MG63 (cell line): ENCODE measurements around the gene CADM1. TPM values are rescaled to one million over a fixed set of nuclear protein-coding genes. Genes with fewer than 3 reads are reported as not detected.
A peak's percentile ranks its signal among the peaks of the same experiment; 100 is the strongest.

ENCODE experiments used
- DNase-seq: peaks from one replicate; pipeline ENCODE4 v3.0.0-alpha.2; 2020
- H3K27me3 ChIP-seq: fragments of 250-450 bp; sonication (Bioruptor Pico); 2 replicates; pipeline ENCODE4 v1.5.1; 2020; ENCODE audit warnings: mild to moderate bottlenecking, moderate library complexity
- H3K36me3 ChIP-seq: fragments of 250-450 bp; sonication (Bioruptor Pico); 2 replicates; pipeline ENCODE4 v1.5.1; 2020; ENCODE audit warnings: mild to moderate bottlenecking, moderate library complexity
- H3K4me3 ChIP-seq: fragments of 250-450 bp; sonication (Bioruptor Pico); 2 replicates; pipeline ENCODE4 v1.5.1; 2020; ENCODE audit warnings: mild to moderate bottlenecking, moderate library complexity
- H3K9me3 ChIP-seq: fragments of 250-450 bp; sonication (Bioruptor Pico); 2 replicates; pipeline ENCODE4 v1.5.1; 2020; ENCODE audit warnings: mild to moderate bottlenecking, moderate library complexity
- total RNA-seq: library from RNA; depleted of rRNA; stranded (reverse); fragments of >200 nt; shearing (Covaris generic); gene quantifications from 2 replicates; pipeline ENCODE4 v1.2.3, GENCODE V29; 2014; ENCODE audit warnings: low replicate concordance; rRNA removed

The CADM1 gene
- total RNA-seq, result 34.4 and 49.3 TPM in 2 replicates

DNA sequence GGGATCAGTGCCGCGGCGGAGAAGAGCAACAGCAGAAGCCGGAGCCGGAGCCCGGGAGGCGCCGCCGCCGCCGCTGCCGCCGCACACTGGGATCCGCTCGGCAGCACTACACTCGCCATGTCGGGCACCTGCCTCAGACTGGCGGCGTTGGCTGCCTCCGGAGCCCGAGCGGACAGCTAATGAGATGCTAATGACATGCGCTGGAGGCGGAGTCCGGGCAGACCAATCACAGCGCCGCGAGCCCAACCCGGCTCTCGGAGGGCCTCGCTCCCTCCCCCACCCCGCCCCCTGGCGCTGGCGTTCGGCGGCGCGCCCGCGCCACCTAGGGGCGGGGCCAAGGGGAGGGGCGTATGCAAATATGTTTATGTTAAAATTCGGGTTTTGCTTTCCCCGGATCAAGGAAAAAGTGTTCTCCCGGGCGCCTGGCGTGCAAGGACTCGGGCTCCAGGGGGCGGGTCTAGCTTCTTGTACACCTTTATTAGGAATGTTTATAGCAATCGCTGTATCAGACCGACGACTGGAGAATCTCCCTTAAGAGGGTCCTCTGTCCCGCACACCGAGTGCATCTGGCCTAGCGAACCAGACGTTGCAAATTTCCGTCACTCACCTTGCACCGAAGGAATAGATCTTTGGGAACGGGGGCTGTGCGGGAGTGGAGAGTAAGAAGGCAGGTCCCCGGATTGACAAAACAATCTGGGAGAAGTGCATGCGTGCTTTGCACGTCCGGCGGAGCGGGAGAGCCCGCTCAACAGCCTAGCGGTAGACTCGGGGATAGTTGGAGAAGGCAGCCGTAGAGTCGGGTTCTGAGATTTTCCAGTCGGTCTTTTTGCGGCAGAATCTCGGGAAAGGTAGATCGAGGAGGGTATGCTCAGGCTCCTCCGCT is at the start of gene CADM1:
TSS of gene CADM1 (minus strand) at position 140 of the 883 bp plus-strand sequence.
- Histone ChIP-seq H3K36me3 (no peaks in the 10 kb centered on the region), H3K27me3 (peaks cover 3% of the 10 kb centered on the region; the same call in 1 of the 2 replicates), H3K9me3 (no peaks in the 10 kb centered on the region), H3K4me3 (peak within 1 kb of the TSS; percentile 56)
- peak; percentile 97 for DNase-seq

DNA sequence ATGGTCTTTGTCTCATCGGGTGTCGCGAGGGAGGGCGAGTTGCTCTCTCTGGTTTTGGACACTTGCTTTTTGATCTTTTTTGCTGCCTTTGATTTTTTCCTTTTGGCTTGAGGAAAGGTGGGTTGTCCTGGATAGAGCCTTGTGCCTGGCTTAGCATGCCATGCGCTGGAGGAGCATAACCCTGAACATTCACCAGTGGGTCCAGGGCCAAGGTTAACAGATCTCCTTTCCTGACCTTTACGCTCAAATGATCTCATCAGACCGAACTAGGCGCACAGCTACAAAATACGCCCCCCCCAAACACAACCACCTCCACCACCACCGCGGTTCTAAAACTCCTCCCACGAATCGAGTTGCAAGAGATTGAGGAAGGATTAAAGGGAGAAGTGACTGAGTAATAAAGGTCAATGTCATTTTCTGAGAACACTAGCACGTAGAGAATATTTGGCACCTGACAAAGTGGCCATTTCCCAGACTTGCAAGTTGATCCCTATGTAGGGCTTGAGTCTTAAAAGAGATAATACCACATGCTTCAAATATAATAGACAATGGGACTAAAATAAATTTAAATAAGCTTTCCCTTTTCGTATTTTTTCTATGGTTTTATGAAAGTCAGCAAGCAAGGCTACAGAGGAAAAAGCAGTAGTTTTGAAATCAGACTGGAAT is 48.7 kb upstream of the CADM1 start:
- DNase-seq, result no peak

DNA sequence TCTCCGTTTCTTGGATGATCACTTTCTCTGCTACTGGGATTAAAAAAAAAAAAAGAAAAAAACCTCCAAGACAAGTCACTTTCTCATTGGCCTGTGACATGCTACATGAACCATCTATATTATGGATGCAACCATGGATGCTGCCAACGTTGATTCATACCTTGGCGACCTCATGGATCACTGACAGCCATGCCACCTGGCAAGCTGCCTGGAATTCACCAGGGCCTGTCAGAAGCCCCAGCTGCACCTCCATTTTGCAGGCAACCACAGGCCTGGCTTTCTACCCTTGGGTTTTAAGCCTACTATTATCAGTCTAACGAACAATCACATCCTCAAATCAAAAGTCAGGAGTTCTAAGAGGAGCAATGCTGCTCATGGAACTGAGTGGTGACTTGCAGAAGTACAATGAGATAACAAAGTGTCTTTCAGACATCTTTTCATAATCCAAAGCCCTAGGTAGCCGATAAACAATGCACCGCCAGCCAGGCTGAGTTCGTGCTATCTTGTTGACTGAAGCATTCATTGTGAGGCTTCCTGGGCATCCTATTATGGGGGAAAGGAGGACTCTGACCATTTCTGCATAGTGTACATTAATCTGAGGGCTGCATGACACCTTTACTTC is 48.0 kb upstream of the CADM1 start:
- Histone ChIP-seq H3K36me3 (no peaks in the 10 kb centered on the region), H3K27me3 (no peaks in the 10 kb centered on the region), H3K9me3 (no peaks in the 10 kb centered on the region), H3K4me3 (no peak overlapping the region)
- DNase-seq, result peak; percentile 67

More for the DNA sequence above, 48.7 kb upstream of the CADM1 start:
- H3K9me3 ChIP-seq, result no peaks in the 10 kb centered on the region
- no peaks in the 10 kb centered on the region for H3K27me3 ChIP-seq
- H3K4me3 ChIP-seq, result no peak overlapping the region
- H3K36me3 ChIP-seq, result no peaks in the 10 kb centered on the region

DNA sequence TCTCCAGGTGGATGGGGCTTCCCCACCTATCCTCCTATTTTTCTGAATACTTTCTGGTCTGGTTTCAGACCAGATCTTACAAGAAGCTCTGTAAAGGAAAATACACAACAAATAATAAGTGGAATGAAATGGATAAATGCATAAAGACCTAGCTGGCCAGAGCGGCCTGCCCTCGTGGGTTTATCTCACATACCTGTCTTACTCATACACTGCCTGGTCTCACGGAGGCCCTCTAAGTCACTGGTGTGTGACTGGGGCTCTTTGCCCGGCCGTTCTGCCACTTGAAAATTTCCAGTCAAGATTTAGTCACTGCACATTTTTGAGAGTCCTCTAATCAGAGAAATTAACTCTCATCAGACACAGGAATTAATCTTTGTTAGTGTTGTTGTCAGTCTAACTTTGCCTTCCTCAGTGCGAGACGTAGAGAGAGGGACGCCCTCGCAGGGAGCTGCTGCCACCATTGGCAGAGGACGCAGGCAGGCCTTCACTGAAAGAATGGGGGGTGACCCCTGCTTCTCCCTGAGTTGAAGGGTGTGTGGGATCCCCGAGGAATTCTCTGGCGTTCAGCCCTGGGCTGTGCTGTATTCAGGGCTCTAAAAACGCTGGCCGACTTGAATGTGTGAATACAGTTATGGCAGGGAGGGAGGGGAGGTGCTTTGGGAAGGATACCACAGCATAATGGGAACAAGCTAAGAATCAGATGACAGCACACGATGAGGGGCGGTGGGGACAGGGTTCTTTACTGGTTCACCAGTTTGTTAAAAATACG is 46.3 kb upstream of the CADM1 start:
- no peaks in the 10 kb centered on the region for H3K9me3 ChIP-seq

DNA sequence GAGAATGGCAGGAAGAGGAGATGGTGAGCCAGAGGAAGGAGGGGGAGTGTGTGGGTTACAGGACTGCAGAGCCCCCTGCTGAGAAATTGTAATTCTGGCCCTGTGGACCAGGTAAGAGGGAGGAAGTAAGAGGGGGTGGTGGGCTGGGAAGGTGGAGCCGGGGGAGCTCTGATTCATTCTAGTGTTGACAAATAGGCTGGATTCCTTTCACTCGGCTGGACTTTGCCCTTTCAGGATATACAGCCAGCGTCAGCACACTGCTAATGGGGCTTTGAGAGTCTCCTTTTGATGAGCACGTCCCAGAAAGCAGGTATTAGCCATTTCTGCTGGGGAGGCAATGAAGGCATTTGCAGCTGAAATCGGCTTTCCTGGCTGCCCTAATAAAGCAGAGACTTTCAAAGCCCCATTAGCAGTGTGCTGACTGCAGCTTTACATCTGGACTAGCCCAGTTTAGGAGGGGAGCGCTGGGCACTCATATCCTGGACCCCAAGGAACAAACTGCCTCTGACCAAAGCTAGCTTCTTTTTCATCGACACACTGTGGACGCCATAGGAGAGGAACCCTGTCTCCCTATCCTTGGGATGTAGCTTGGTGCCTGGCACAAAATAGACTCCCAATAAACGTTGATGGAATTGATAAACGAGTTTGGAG is 44.8 kb upstream of the CADM1 start:
- H3K9me3 ChIP-seq, result no peaks in the 10 kb centered on the region
- H3K27me3 ChIP-seq, result no peaks in the 10 kb centered on the region
- H3K4me3 ChIP-seq, result no peak overlapping the region
- no peaks in the 10 kb centered on the region for H3K36me3 ChIP-seq
- peak; percentile 5 for DNase-seq

More for the DNA sequence above, 46.3 kb upstream of the CADM1 start:
- H3K27me3 ChIP-seq, result no peaks in the 10 kb centered on the region
- no peak for DNase-seq
- H3K4me3 ChIP-seq, result no peak overlapping the region
- no peaks in the 10 kb centered on the region for H3K36me3 ChIP-seq

DNA sequence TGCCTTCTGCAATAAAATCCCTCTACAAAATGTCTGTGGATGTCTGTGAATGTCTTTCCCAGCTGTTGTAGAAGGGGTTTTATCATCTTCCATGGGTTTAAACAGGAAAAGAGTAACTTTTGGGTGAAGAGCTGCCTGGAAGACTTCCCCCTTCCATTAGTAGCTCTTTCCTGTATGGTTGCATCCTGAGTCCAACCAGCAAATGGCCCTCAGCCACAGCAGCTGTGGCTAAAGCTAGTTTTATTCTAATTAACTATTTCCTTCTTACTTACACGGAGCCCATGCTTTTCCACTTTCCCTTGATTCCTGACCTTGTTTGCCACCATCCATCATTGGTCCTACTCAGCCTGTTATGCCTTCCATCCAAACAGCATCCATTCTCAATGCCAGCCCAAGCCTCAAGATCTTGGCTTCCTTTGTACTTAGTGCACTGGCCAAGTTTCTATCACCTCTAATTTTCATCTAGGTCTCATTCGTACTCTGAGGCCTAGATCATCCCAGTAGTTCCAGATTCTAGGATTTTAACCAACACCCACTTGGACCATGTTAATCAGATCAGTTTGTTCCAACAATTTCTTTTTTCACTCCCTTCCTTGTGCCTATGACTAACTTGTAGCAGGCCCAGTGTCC is 41.5 kb upstream of the CADM1 start:
- no peak overlapping the region for H3K4me3 ChIP-seq
- H3K27me3 ChIP-seq, result no peaks in the 10 kb centered on the region

DNA sequence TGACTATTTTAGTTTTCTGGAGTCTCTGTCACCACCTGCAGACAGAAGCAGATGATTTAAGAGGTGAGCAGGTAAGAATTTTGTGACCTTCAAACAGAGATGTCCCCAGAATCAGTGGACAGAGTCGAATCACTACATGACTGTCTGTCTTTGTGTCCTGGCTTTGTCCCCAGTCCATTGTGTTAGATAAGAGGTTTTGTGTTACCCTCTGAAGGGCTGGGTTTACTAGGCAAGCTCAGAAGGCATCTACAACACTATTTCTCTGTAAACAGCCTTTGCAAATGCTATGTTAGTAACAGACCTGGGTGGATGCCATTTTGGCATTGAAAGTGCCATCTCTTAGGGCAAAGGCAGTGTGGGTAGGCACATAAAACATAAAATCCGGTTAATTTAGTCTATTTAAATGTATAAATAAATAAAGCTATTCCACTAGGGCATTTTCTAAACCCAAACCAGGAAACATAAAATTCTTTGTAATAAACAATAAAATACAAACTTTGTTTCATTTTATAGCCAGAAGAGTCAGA is 40.3 kb upstream of the CADM1 start:
- Histone ChIP-seq H3K4me3 (no peak overlapping the region), H3K9me3 (no peaks in the 10 kb centered on the region), H3K27me3 (no peaks in the 10 kb centered on the region), H3K36me3 (no peaks in the 10 kb centered on the region)
- DNase-seq, result no peak

More for the DNA sequence above, 41.5 kb upstream of the CADM1 start:
- Histone ChIP-seq H3K9me3 (no peaks in the 10 kb centered on the region), H3K36me3 (no peaks in the 10 kb centered on the region)
- no peak for DNase-seq

DNA sequence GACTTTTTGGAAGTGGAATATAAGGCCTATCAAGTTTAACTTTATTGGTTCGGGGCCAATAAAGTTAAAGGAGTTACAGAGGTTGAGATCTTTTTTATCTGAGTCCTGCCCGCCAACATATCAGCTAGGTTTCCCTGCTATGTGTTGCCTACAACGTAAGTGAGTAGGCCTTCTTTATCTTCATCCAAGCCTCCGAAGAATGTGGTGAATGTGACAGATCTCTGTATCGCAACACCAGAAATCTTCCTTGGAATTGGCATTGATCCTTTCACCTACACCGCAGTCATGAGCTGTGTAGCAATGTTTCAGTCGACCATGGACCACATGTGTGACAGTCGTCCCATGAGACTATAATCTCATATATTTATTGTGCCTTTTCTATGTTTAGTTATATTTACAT is 37.3 kb upstream of the CADM1 start:
- Histone ChIP-seq H3K36me3 (no peaks in the 10 kb centered on the region), H3K27me3 (no peaks in the 10 kb centered on the region), H3K9me3 (no peaks in the 10 kb centered on the region), H3K4me3 (no peak overlapping the region)
- no peak for DNase-seq

DNA sequence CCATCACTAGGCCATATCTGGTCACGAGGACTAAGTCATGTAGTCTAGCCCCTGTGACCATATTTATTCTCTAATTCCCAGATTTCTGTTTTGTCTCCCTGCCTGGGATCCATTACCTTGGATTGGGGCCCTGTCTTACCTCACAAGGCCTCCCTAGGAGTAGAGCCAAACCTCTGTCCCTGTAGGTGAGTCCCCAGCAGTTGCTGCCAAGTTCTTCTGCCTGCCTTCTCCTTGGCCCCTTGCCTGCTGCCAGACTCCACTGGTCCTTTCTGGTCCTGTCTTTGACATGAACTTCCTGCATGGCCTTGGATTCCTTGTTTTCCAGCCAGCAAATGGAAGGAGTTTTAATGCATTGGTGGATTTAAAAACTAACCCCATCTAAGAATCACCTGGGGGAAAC is 35.6 kb upstream of the CADM1 start:
- Histone ChIP-seq H3K9me3 (no peaks in the 10 kb centered on the region), H3K4me3 (no peak overlapping the region), H3K36me3 (no peaks in the 10 kb centered on the region), H3K27me3 (no peaks in the 10 kb centered on the region)
- DNase-seq, result no peak

DNA sequence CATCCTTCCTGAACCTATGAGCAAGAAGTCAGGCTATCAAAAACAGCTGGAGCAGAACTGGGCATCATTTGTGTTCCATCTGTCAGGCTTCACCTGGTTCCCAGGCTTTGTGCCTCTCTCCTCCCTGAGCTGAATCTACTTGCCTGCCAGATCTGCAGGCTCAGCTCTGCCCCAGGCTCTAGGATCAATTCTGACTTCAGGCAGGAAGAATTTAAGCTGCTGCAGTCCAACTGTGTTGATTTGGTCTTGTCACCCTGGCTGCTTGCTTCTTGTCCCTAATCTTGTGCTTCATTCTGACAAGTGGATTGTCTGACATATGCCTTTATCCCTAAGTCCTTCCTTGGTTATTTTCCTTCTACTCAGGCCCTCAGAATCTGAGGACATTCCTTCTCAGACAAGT is 31.6 kb upstream of the CADM1 start:
- Histone ChIP-seq H3K9me3 (no peaks in the 10 kb centered on the region), H3K27me3 (0 out of 2 replicates have a peak, but pooled peaks cover 2% of the 10 kb centered on the region), H3K36me3 (no peaks in the 10 kb centered on the region), H3K4me3 (no peak overlapping the region)
- DNase-seq, result no peak

DNA sequence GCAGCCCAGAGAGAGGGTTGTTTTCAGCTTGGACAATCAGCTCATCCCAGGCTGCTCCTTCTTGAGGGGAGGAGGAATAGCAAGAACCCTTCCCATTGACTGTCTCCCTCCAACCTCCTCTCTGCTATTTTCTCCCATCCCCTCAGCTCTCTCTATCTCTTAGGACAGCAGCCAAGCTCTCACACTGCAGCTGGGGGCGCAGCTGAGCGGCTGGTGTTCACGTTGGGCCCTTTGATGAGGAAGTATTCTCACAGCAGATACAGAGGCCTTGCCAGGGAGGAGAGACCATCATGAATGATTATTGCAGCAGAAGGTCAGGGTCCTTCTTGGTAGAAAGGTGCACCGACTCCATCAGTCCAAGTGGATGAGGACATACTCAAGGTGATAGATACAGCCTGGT is 26.5 kb upstream of the CADM1 start:
- Histone ChIP-seq H3K9me3 (no peaks in the 10 kb centered on the region), H3K27me3 (peaks cover 2% of the 10 kb centered on the region; the same call in 1 of the 2 replicates), H3K4me3 (no peak overlapping the region), H3K36me3 (no peaks in the 10 kb centered on the region)
- no peak for DNase-seq

DNA sequence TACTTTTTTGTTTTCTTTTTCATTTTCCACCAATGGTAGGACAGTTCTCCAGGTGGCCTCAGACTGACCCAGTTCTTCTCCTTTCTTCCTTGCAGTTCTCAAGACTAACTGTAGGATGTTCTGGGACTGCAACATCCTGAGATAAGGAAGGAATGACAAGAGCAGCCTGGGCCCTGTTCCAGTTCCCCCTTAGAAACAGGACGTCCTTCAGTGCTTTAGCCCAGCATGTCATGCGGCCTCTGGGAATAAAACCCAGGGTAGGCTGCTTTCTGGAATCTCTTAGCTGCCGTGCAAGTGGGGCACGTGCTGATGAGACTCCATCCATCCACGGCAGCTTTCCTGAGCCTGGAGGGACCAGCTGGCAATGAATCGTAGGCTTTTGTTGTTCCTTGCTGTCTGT is 24.0 kb upstream of the CADM1 start:
- H3K4me3 ChIP-seq, result no peak overlapping the region
- H3K36me3 ChIP-seq, result no peaks in the 10 kb centered on the region
- peaks cover 2% of the 10 kb centered on the region; the same call in 1 of the 2 replicates for H3K27me3 ChIP-seq
- no peaks in the 10 kb centered on the region for H3K9me3 ChIP-seq
- DNase-seq, result no peak

DNA sequence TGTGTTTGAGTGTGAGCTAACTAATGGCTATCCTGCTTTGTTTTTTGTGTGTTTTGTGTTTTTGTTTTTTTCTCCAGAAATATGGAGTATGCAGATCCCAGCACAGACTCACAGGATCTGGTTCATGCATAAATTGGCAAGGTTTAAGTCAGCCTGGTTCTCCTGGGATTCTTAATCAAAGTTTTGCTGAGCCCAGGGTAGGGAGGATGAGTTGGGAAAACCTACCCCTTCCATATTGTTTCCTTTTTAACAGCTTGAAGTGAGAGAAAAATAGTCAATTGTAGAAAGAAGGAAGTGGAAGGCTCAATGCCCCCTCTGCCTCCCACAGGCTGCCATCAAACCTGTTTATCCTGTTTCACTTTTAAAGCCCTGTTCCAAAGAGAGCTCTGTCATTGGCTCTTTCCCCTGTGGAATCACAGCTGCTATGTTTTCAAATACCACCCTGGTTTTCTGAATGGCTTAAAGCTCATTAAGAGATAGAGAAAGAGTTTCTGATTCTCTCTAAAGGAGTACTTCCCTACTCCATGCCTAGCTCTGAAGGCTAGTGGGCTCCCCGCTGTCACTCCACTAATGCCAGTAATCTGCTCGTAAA is 23.4 kb upstream of the CADM1 start:
- H3K4me3 ChIP-seq, result no peak overlapping the region
- H3K36me3 ChIP-seq, result no peaks in the 10 kb centered on the region
- peaks cover 2% of the 10 kb centered on the region; the same call in 1 of the 2 replicates for H3K27me3 ChIP-seq
- no peaks in the 10 kb centered on the region for H3K9me3 ChIP-seq
- DNase-seq, result no peak

DNA sequence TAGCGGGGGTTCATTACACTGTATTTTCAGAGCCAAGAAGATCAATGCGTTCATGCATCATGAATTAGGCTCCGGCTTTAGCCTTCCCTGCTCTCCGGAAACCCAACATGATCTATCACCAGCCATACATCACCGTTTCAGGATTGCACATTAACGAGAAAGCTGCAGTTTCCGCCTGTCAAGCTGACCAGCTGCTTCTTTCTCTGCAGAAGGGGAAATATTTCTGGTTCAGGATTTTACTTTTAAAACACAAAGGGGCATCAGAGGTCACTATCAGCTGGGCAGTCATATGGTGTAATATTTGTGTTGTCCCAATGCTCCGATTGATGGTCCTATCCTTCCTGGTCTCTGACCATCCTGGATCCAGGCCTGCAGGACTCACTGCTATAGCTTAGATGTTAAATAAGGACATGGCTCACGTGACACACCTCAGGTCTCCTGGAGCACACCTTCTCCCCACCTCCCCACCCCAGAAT is 21.4 kb upstream of the CADM1 start:
- Histone ChIP-seq H3K27me3 (no peaks in the 10 kb centered on the region; the same call in none of the 2 replicates), H3K4me3 (no peak overlapping the region), H3K9me3 (no peaks in the 10 kb centered on the region), H3K36me3 (no peaks in the 10 kb centered on the region)
- no peak for DNase-seq

DNA sequence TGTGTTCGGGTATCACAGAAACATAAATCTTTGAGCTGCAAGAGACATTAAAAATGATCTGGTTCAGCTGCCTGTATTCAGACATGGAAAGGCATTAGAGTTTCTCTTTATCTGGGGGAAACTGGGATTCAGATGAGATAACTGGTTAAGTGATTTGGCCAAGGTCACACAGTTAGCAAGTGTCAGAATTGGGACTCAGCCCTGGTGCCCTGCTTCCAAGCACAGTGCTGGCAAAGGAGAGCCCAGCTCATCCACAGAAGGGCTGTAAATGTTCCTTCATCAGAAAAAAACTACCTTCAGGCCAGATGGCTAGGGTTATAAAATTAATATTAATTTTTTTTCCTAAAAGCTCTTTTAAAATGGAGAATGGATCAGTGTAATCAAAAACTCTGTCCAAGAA is 20.4 kb upstream of the CADM1 start:
- H3K27me3 ChIP-seq, result no peaks in the 10 kb centered on the region; the same call in 1 of the 2 replicates
- H3K36me3 ChIP-seq, result no peaks in the 10 kb centered on the region
- H3K4me3 ChIP-seq, result no peak overlapping the region
- no peak for DNase-seq
- H3K9me3 ChIP-seq, result no peaks in the 10 kb centered on the region
